NCI-H510A (cell line): ENCODE measurements around the gene NUMA1.

ENCODE experiments used
- DNase-seq: peaks from one replicate; lab custom pipeline; 2025; lab: John Stamatoyannopoulos, UW

NUMA1 gene

DNA sequence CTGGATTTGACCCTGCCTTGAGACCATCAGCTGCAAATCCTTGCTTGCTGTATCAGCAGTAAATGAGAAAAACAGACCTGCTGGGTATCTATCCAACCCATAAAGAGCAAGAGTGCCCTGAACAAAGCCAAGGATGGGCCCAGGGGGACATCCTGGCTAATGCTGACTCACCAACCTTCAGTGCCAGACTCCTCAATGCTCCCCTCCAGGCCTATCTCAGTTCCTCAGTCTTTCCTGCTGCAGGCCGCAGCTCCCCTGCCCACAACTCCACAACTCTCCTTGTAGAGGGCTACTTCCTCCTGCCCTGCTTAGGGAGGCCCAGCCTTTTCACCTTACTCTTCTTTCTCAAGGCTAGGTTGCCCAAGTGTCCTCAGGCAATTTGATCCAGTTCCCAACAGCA, 20.1 kb upstream of the NUMA1 start:
- DNase-seq = no peak

DNA sequence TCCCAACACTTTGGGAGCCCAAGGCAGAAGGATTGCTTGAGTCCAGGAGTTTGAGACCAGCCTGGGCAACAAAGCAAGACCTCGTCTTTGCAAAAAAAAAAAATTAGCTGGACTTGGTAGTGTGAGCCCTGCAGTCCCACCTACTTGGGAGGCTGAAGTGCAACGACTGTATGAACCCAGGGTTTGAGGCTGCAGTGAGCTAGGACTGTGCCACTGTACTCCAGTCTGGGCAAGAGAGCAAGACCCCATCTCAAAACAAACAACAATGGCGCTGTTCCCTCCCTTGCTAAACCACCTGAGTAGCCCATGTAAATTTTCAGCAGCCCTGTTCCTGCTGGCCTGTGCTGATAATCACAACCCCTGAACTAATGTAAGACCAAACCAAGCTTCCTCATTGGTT, 19.7 kb upstream of the NUMA1 start:
- DNase-seq = no peak

DNA sequence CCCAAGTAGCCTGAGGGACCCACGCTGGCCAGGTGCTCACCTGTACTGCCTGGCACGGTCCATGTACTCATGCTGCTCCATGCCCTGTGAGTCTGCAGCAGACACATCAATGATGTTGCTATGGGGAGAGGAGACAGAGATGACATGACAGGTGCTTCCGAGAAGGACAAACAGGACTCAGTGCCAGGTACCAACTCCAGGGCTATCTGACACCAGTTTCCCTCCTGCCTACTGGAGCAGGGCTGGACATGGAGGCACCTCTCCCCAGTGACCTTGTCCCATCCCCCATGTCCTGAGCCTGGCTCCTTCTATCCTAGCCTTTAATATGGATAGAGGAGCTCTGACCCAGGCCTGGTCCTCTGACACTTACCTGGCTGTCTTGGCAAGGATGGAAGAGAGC, 18.4 kb upstream of the NUMA1 start:
- no peak for DNase-seq

DNA sequence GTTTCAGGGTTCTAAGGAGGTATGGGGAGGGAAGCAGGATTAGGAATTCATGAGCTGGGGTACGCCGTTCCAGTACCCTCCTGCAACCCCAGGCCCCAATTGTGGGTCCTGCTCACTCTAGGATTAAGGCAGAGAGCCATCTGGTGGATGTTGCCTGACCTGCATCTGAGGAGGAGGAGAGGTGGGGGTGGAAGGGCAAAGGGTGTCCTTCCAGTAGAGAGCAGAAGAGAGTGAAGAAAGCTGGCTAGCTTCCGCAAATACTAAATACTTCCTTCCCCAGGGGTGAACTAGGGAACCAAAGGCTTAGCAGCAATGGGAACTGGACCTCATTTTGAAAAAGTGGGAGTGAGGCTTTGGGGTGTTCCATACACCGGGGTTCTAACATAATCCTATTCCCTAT, 10.9 kb upstream of the NUMA1 start:
- peak; percentile 42 for DNase-seq

DNA sequence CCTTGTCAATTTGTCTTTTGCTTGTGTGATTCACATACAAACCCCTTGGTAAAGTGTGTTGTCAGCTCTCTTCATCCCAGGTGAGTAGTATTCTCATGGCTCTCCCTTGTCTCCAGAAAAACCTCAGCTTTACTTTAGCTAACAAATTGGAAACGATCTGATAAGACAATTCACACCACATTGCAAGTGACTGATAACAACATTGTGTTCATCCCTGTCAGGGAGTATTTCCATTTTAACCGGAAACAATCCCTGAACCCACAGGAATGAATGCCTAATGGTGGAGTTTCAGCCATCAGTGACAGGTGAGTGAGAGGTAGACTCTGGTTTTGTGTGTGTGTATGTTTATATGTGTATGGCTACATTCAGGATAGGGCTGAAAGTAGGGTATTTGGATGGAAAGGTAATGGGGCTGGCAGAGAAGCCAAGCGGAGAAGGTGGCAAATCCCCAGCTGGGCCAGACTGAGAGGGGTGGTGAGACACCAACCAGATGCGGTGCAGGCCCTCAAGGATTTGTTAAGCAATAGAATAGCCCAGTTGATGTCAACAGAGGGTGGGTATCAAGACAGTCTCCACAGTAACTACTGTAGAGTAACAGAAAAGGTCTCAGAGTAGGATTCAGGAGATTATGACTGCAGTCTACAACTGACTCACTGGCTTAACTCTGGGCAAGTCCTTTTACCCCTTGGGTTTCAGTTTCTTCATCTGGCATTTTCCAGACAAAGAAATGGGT, 7.9 kb upstream of the NUMA1 start:
- DNase-seq = no peak

DNA sequence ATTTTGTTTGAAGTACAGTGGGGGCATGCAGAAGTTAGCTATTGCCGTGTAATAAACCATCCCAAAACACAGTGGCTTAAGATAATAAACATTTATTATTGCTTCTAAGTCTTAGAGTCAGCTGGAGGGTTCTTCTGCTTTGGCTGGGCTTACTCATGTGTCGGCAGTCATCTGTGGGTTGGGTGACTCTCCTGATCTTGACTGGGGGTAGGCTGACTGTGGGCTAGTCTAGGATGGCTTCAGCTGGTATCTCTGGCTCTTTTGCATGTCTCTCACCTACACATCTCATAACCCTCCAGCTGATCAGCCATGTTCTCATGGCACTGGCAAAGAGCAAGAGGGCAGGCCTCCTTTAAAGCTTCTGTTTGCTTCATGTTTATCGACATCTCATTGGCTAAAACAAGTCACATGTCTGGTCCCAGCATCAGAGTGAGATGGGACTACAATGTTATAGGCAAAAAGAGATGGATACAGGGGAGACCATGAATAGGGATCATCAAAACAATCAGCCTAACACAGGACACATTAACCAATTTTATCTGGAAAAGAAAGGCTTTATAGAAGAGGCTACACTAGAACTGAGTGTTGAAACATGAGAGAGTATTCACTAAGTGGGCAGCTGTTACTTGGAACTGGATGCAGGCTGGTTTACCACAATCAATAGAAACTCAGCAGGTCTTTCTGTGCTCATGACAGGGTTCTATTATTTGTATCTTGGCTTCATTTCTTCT, 5.4 kb upstream of the NUMA1 start:
- no peak for DNase-seq

DNA sequence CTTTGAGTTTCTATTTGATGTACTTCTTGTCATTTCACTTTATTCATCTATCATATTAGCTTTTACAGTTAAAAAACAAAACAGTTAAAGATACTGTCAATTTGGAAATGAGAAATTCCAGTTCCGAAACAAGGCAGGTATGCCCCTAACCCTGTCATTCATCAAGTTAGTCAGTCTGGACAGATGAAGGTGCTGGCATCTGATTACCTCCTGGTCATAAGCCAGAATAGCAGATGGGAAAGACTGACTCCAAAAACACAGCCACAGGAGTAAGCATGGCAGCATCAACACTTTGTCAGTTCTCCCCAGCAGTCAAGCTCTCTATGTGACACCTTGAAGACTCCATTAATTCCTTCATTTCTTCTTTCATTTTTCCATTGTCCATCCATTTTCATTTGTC, 4.6 kb upstream of the NUMA1 start:
- DNase-seq = no peak

DNA sequence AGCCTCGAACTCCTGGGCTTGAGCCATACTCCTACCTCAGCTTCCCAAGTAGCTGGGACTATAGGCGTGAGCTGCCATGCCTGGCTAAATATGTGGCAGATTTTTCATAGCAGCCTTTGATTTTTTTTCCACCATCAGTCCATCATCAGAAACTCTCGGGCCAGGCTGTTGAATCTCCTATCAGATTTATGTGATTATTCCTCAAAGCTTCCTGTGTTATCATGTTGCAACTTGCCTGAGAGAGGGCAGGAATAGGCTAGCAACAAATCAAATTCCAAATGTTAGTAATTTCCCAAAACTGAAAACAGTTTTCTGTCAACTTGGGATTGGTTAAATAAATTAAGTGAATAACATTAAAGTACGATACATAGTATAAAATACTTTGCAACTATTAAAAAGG, 3.7 kb upstream of the NUMA1 start:
- no peak for DNase-seq

DNA sequence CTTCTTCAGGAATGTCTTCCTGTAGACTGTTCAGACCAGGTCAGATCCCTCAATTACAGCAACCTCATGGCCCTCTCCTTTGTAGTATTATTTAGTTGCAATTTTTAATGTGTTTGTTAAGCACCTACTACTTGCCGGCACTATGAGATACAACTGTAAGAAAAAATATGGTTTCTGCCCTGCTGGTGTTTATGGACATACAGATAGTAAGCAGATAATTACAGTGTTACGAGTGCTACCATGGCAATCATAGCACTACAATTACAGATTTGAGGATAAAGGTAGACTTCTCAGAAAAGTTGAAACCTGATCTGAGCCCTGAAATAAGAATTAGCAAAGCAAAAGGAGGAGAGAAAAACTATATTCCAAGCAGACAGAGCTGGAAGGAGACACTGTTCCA, 3.1 kb upstream of the NUMA1 start:
- DNase-seq = no peak

DNA sequence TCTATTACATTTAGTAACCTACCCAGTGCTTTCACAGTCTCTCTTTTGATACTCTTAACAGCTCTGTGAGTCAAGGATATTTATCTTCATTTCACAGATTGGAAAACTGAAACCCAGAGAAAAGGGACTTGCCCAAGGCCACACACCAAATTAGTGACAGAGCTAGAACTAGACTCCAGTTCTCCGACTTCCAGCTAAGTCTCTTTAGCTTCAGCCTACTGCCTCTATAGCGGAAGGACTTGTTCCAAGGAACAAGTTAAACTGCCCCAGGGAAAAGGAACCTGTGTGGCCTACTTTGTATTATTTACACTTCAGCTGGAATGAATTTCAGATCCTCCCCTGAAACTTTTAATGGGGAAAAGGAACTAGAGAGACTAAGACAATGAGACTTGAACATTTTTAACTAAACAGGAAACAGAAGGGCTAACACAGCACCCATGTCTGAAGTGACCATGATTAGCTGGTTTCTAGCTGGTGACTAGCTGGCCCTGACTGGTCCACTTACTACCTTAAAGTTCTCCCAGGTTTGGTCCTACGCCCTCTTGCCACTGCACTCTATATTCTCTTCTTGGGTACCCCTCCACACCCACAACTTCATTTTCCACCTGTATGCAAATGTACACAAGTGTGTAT, 1.6 kb upstream of the NUMA1 start:
- no peak for DNase-seq

DNA sequence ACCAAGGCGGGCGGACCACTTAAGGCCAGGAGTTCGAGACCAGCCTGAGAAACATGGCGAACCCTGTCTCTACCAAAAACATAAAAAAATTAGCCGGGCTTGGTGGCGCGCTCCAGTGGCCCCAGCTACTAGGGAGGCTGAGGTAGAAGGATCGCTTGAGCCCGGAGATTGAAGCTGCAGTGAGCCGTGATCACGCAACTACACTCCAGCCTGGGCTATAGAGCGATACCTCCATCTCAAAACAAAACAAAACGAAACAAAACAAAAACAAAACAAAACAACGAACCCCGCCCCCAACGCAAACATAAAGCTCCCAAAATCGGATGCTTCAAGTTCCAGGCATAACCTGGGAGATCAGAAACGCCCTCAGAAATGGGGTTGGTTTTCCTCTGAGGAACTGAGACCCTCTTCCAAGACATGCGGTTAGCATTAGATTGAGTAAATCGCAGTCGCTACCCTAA, 872 bp upstream of the NUMA1 start:
- DNase-seq = no peak

DNA sequence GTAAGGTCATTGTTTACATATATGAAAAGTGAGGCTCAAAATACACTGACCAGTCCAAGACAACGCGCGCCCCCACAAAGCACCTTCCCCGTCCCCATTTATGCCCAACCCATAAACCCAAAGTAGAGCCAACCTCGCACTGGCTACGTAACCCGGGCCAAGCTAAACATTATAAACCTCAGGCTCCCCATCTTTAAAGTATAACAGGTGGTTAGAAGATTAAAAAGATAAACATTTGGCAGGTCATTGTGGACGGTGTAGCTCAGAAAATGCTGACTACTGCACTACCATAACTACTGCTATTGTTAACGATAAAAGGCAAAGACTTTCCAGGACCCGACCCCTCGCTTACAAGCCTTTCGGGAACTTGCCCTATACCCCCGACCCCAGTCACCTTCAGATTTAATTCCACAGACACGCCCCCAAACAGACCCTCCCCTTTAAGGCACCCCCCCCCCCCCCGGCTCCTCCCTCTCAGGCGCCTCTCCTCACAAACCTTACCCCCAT, 470 bp downstream of the NUMA1 start:
- DNase-seq = no peak

DNA sequence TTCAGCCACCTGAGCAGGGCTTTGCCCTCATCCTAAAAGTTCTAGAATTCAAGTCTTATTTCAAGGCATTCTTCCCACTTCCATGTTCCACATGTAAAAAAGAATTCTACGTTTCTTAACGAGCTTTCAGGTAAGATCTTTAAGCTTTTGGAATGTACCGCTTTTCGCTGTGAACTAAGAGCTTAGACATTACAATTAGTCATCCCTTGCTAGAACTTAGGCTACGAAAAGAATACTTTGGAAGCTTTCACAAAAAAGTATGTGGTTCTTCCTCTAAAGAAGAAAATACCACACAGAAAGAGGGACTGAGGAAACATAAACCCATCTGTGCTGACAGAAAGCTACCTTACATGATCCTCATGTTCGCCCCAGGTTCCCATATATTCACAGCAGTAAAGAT, 1.9 kb downstream of the NUMA1 start:
- no peak for DNase-seq

DNA sequence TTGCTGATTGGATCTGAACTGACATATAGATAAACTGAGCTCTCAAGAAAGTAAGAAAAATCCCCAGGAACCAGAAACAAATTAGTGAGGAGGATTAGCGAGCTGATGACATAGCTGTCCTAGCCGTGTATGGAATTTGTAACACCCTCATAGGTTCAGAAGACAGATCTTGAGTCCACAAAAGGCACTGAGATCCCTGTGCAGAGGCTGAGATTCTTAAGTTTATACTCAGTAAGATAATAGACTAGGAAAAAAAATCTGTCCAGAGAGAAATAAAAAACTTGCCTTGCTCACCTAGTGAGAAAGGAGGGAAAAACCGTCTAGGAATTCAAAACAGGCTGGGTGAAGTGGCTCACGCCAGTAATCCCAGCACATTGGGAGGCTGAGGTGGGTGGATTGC, 4.6 kb downstream of the NUMA1 start:
- no peak for DNase-seq

DNA sequence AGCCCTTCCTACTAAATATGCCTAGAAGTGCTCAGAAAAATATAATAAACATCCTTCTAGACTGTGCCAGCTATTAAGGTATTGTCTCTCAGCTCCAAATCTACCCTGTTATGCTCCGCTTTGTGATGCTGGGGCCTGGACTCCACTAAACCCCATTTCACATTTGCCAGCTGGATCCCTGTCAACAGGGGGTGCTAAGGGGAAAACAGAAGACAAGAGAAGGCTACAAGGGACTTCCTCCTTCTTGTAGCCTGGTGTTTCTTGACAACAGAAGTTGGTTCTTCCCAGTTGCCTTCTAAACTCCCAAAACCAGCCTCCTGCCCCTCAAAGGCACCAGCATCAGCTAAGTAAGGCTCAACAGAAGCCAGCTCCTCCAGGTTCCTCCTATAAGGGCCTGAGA, 5.2 kb downstream of the NUMA1 start:
- no peak for DNase-seq

DNA sequence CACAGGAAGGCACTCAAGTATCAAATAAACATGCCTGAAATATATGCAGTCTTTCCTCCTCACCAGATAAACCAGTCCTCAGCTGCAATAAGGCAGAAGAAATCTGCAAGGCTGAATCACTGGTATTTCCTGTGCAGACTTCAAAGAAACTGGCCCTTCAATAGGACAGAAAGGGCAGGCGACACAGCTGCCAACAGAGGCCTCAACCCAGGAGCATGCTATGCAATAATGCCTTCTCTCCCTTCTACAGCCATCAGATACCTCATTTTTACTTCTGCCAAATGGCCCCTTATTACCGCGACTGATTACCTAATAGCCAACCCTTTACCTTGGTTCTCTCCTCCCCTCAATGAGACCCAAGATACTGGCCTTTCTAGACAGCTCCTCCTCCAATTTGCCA, 8.0 kb downstream of the NUMA1 start:
- no peak for DNase-seq

DNA sequence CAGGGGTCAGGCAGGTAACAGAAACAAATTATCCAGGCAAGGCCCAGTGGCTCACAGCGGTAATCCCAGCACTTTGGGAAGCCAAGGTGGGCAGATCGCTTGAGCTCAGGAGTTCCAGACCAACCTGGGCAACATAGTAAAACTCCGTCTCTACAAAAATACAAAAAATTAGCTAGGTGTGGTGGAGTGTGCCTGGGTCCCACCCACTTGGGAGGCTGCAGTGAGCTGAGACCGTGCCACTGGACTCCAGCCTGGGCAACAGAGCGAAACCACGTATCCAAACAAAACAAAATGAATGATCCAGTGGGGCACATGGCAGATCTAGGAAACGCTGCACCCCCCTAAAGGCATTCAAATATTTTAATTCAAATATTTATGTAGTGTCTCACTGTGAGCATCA, 9.9 kb downstream of the NUMA1 start:
- DNase-seq = no peak

DNA sequence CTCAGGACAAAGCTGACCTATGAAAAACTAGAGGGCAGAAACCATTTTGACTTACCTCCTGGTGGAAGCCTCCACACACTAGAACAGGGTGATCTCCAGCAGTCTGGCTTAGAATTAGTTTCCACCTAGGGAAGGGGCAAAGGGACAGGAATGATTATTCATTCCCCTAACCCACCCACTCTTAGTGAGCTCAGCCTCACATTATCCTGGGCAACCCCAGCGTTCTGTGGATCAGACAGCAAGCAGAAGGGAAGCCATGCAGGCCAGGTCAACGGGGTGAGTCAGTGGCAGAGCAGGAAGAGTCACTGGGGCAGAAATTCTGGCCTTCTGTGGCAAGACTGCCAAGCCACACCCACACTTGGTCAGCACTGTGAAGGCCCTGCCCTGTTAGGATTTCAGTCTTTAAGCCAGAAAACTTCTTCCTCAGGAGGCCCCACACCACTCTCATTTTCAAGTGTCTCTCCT, 10.5 kb downstream of the NUMA1 start:
- DNase-seq = no peak

DNA sequence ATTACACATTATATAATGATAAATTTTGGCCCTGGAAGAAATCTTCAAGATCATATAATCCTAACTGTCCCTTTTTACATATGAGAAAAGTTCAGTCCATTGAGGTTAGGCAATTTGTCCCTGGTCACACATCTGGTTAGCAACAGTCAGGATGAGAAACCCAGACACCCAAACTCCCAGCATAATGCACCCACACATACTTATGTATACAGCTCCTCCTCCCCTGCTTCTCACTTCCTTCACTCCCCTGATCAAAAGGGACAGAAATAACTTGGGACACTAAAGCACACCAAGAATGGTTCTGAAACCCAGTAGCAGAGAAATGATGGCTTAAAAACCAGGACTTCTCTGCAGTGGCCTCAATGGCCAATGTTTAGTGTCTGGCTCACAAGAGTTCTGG, 11.1 kb downstream of the NUMA1 start:
- no peak for DNase-seq

DNA sequence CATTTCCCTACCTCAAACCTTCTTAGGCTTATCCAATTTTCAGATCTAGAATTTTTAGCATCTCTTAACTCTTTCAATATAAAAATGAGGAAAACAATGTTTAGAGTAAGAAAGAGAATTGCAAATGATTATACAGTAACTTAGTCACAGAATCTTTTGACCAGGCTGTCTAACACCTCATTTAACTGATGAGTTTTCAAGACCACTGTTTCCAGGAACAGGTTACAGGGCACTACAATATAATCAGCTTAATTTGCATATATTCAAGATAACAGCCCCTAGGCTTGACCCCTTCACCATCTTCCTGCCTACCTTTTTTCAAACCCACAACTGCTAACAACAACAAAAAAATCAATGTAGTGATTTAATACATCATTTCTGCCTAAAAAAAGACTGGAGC, 12.7 kb downstream of the NUMA1 start:
- DNase-seq = no peak

DNA sequence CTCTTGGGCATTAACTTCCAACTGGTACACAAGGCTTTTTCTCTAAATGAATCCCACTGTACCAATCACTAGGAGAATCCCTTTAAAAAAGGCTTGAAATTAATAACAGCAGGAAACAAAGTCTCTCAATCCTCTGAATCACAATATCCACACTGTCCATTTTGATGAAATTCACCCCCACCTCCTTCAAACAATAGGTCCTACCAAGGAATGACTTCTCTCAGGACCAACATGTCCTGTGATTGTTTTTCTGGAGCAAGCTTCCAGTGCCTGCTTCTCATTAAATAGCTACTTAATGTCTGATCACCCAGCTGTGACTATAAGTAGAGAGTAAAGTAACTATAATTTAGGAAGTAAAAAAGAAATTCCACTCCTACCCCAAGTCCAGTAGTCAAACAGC, 13.1 kb downstream of the NUMA1 start:
- DNase-seq = no peak

DNA sequence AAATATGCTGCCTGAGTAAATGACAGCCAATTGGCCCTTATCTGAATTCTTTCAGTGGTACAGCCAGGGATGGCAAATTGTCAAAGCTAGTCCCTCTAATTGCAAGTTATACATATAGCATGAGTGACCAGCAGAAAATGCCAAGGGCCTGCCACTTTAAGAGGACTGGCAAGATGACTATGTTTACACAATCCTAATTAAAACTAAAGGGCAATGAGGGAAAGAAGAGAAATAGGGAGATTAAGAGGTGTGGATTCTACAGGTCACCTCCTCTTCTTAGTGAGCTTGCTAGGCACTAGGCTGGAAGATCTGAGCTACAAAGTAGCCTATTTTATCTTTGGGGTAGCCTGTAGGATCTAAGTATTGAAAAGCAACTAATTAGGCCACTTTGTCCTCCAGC, 13.5 kb downstream of the NUMA1 start:
- DNase-seq = no peak

DNA sequence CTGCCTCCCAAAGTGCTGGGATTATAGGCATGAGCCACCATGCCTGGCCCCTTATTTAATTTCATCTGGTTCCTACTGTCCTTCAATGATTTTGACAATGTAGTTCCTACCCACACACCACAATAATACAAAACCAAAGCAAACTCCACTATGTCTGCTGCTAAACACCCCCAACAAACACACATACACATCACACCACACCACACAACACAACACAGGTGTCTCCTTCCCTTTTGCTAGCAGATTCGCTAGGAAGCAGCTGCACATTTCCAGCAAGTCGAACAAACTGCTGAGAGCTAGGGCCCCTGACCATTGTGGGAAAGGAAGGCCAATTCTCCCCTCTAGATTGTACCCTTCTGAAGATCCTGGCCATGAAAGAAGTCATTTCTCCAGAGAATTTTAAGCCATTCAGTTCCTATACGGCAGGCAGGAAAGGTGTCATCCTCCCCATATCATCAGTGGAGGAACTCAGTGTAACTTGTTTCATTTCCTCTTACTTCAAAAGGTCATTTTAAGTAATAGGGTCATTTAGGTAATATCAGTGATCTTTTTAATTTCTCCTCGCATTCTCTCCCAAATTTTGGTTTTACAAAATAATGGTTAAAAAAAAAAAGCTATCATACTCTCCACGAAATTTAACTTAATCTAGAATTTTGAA, 18.5 kb downstream of the NUMA1 start:
- DNase-seq = no peak
